Panc1 (cell line): ENCODE measurements around the gene ZNFX1. TPM values are rescaled to one million over a fixed set of nuclear protein-coding genes. Genes with fewer than 3 reads are reported as not detected.

Experiments
- ATAC-seq: fragments of 200-7000 bp; cut with Tn5 transposase; 2 replicates; pipeline ENCODE4 v1.9.1; 2020; ENCODE audit warnings: mild to moderate bottlenecking, moderate library complexity
- BruUV-seq: library from RNA; stranded (reverse); fragments of 400-500 nt; replicated peaks from 2 replicates; lab custom pipeline; 2021; lab: Mats Ljungman, UMichigan
- CTCF ChIA-PET: fragments of 300-600 bp; sonication (Branson Sonifier 250); formaldehyde crosslinking; loops from one replicate; lab custom pipeline; 2022; ENCODE audit warnings: antibody characterized with exemption; lab: Charles Lee
- POLR2A ChIA-PET: fragments of 300-600 bp; sonication (Branson Sonifier 250); formaldehyde crosslinking; loops from one replicate; lab custom pipeline; 2022; ENCODE audit warnings: antibody characterized with exemption; lab: Charles Lee
- DNase-seq: peaks from one replicate; pipeline ENCODE4 v3.0.0-alpha.2; 2010; ENCODE audit warnings: low read depth, low spot score
- H3K27ac ChIP-seq: 2 replicates; pipeline ENCODE4 v1.5.1; 2011; ENCODE audit warnings: mild to moderate bottlenecking, low read length, inconsistent platforms
- H3K27me3 ChIP-seq: fragments of 200-500 bp; sonication (Bioruptor generic); 2 replicates; pipeline ENCODE4 v1.6.0; 2014; ENCODE audit warnings: low read length, inconsistent platforms; ENCODE audit not compliant: control insufficient read depth, insufficient read depth
- H3K36me3 ChIP-seq: fragments of 200-500 bp; sonication (Bioruptor generic); 2 replicates; pipeline ENCODE4 v1.5.1; 2014; ENCODE audit warnings: inconsistent platforms, mild to moderate bottlenecking, low read length, moderate library complexity; ENCODE audit not compliant: control insufficient read depth, insufficient read depth
- H3K4me1 ChIP-seq: 2 replicates; pipeline ENCODE4 v1.5.1; 2011; ENCODE audit warnings: inconsistent platforms, mild to moderate bottlenecking, low read length, moderate library complexity; ENCODE audit not compliant: control insufficient read depth, insufficient read depth
- H3K4me3 ChIP-seq, 2 experiments: 2 replicates each; pipeline ENCODE4 v1.5.1; 2011 to 2012; ENCODE audit warnings: low read depth in 2 of 2, low read length in 2 of 2, mild to moderate bottlenecking in 2 of 2, inconsistent platforms in 1 of 2, moderate library complexity in 1 of 2
- H3K9me3 ChIP-seq: fragments of 200-500 bp; sonication (Bioruptor generic); 2 replicates; pipeline ENCODE4 v1.5.1; 2014; ENCODE audit warnings: low read depth, mild to moderate bottlenecking, inconsistent platforms, low read length, moderate library complexity; ENCODE audit not compliant: control insufficient read depth, insufficient read depth
- CTCF ChIP-seq: fragments of 450-650 bp; IDR thresholded peaks from 2 replicates; pipeline ENCODE4 v1.5.1; 2017; ENCODE audit warnings: mild to moderate bottlenecking
- POLR2AphosphoS5 ChIP-seq: IDR thresholded peaks from 2 replicates; pipeline ENCODE4 v1.6.1; 2012; ENCODE audit warnings: mild to moderate bottlenecking, low read depth, low read length, moderate library complexity
- REST ChIP-seq, 2 experiments: IDR thresholded peaks; 2 replicates each; pipeline ENCODE4 v1.6.1; 2011 to 2012; ENCODE audit warnings: low read depth in 2 of 2, control low read depth in 1 of 2, low read length in 1 of 2, mild to moderate bottlenecking in 1 of 2, moderate library complexity in 1 of 2; ENCODE audit not compliant: insufficient read depth in 1 of 2
- SIN3A ChIP-seq: IDR thresholded peaks from 2 replicates; pipeline ENCODE4 v1.6.1; 2012; ENCODE audit warnings: low read depth, mild to moderate bottlenecking, low read length, moderate library complexity, borderline replicate concordance; ENCODE audit not compliant: insufficient read depth
- TCF7L2 ChIP-seq: IDR thresholded peaks from 2 replicates; pipeline ENCODE4 v1.6.1; 2011; ENCODE audit warnings: mild to moderate bottlenecking, low read depth, low read length, inconsistent platforms
- in situ Hi-C: cut with HindIII; loops from 2 replicates; pipeline ENCODE4 v1.10.0; 2016; ENCODE audit warnings: low sequenced_read_pairs, low pct_unique_long_range_greater_than_20kb
- intact Hi-C: fragments of 100-400 bp; cut with micrococcal nuclease; formaldehyde crosslinking; loops from one replicate; pipeline ENCODE4 v1.10.0; 2022; ENCODE audit not compliant: unreplicated experiment
- total RNA-seq: library from RNA; stranded (reverse); gene quantifications from one replicate; pipeline ENCODE4 v1.2.1, GENCODE V29; 2021; ENCODE audit not compliant: unreplicated experiment

The ZNFX1 gene
- total RNA-seq, 1 experiment from 2014 or later, result 39.4 TPM

GRCh38 chr20:49247792-49248191 is 30.1 kb downstream of the ZNFX1 start:
- TF ChIP-seq CTCF (no peak), SIN3A (no peak), POLR2AphosphoS5 (no peak), REST (IDR thresholded peaks at IDR 0.05; ENCODE audit: insufficient read depth in 1 of 2, low read depth in 2 of 2, low read length in 1 of 2) (no peak), TCF7L2 (no peak)
- Histone ChIP-seq H3K4me1 (no peaks in the 10 kb centered on the region), H3K27me3 (no peaks in the 10 kb centered on the region), H3K36me3 (peaks cover 26% of the 10 kb centered on the region), H3K4me3 (no peak overlapping the region), H3K9me3 (no peaks in the 10 kb centered on the region), H3K27ac (no peak overlapping the region)
- in situ Hi-C loops, result no loop called here
- POLR2A ChIA-PET, result no interaction called here
- DNase-seq (no peak), ATAC-seq (no peak)
- no TSS peak for BruUV-seq
- intact Hi-C loops, result no loop called here
- CTCF ChIA-PET, result interaction anchor here (0.7 kb wide), 1 partner anchor 15 kb away, joined by 3 read pairs; no protein-coding TSS in a partner anchor

GRCh38 chr20:49247169-49247723 is 30.6 kb downstream of the ZNFX1 start:
- in situ Hi-C loops, result no loop called here
- no TSS peak for BruUV-seq
- intact Hi-C loops, result no loop called here
- peaks cover 21% of the 10 kb centered on the region for H3K36me3 ChIP-seq
- no peak for DNase-seq
- ChIA-PET POLR2A (no interaction called here), CTCF (interaction anchor here (0.7 to 1.6 kb wide), 2 partner anchors 15 to 73 kb away, joined by 3 to 5 read pairs; no protein-coding TSS in a partner anchor)
- no peaks in the 10 kb centered on the region for H3K27me3 ChIP-seq
- H3K4me3 ChIP-seq, result no peak overlapping the region
- no peaks in the 10 kb centered on the region for H3K4me1 ChIP-seq
- TF ChIP-seq CTCF (no peak), TCF7L2 (no peak), SIN3A (no peak), REST (IDR thresholded peaks at IDR 0.05; ENCODE audit: insufficient read depth in 1 of 2, low read depth in 2 of 2, low read length in 1 of 2) (no peak), POLR2AphosphoS5 (no peak)
- H3K9me3 ChIP-seq, result no peaks in the 10 kb centered on the region
- ATAC-seq, result no peak
- H3K27ac ChIP-seq, result no peak overlapping the region
